ENCODE measurements around the gene TP53INP2.

GRCh38 chr20:34751453-34751852, 47.3 kb downstream of the TP53INP2 start:
- TF ChIP-seq CTCF (conservative IDR thresholded peaks at IDR 0.05) (no peak), EZH2 (IDR thresholded peaks at IDR 0.05; ENCODE audit: low read depth) (no peak)

Measured in PC-9 (cell line).